Skin of body (tissue), 1 donor: Measurements from ENCODE around the gene ZSCAN25. TPM values are rescaled to one million over a fixed set of nuclear protein-coding genes. Genes with fewer than 3 reads are reported as not detected.

Experiments used
- total RNA-seq: library from RNA; depleted of rRNA; stranded (reverse); fragments of >200 nt; gene quantifications from one replicate; pipeline ENCODE4 v1.2.3, GENCODE V29; 2014

The ZSCAN25 gene
- total RNA-seq, 1 donor from 2014 or later = 11.8 TPM

Other genes with a start within 250 kb of the ZSCAN25 start
- 42.1 TPM for gene ARPC1B, start 242.2 kb upstream of the ZSCAN25 start, total RNA-seq
- 14.3 TPM for gene PDAP1, start 208.3 kb upstream of the ZSCAN25 start, total RNA-seq
- gene BUD31, start 208.0 kb upstream of the ZSCAN25 start, total RNA-seq = 55.2 TPM
- gene PTCD1, start 178.1 kb upstream of the ZSCAN25 start, total RNA-seq = 3.8 TPM
- 18.1 TPM for gene CPSF4, start 178.0 kb upstream of the ZSCAN25 start, total RNA-seq
- 191 TPM for gene ATP5MF, start 150.8 kb upstream of the ZSCAN25 start, total RNA-seq
- gene ZNF789, start 144.1 kb upstream of the ZSCAN25 start, total RNA-seq = 13.3 TPM
- 31.8 TPM for gene ZNF394, start 116.7 kb upstream of the ZSCAN25 start, total RNA-seq
- gene ZKSCAN5, start 112.3 kb upstream of the ZSCAN25 start, total RNA-seq = 6.2 TPM
- gene FAM200A, start 64.8 kb upstream of the ZSCAN25 start, total RNA-seq = 6.8 TPM
- gene ZNF655, start 58.3 kb upstream of the ZSCAN25 start, total RNA-seq = 77.3 TPM
- gene TMEM225B, start 18.7 kb upstream of the ZSCAN25 start, total RNA-seq = 0.89 TPM
- gene CYP3A5, start 63.0 kb downstream of the ZSCAN25 start, total RNA-seq = 24.9 TPM
- 0.39 TPM for gene CYP3A7, start 118.2 kb downstream of the ZSCAN25 start, total RNA-seq
- gene CYP3A4, start 167.2 kb downstream of the ZSCAN25 start, total RNA-seq = 2.6 TPM
- gene CYP3A43, start 211.1 kb downstream of the ZSCAN25 start, total RNA-seq = not detected